PC-3 (cell line): ENCODE data around the gene DENND2C.
A peak's percentile ranks its signal among the peaks of the same experiment; 100 is the strongest.

Experiments used
- EZH2 ChIP-seq: fragments of 300-600 bp; sonication (generic); IDR thresholded peaks from one replicate; pipeline ENCODE4 v1.6.1; 2017; ENCODE audit warnings: antibody characterized with exemption, mild to moderate bottlenecking, low read length; ENCODE audit not compliant: unreplicated experiment
- EZH2phosphoT487 ChIP-seq: fragments of 300-600 bp; sonication (generic); IDR thresholded peaks from 2 replicates; pipeline ENCODE4 v1.6.1; 2018; ENCODE audit warnings: mild to moderate bottlenecking, antibody characterized with exemption, low read length, borderline replicate concordance
- TF ChIP-seq, protein P1 (sequence below): fragments of 300-600 bp; sonication (generic); conservative IDR thresholded peaks from 2 replicates; pipeline ENCODE4 v1.5.1; 2017; ENCODE audit warnings: antibody characterized with exemption, low read depth, mild to moderate bottlenecking, low read length

DNA sequence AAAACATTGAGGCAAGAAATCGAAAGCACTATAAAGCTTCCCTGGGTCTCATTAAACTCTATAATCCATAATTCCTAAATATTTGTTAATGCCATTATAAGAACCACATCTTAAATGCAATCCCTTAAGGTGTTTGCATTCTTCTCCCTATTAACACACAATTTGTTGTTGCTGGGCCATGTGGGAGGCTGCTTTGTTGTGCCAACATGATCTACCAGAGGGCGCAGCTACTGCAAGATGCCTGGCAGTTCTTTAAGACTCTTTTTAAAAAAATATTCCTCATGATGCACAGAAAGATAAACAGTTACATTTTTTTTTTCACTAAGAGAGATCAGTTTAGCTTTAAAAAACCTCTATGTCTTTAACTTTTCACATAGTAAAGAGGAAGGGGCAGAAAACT lies 49.4 kb downstream of the DENND2C start:
- TF ChIP-seq, protein P1, sequence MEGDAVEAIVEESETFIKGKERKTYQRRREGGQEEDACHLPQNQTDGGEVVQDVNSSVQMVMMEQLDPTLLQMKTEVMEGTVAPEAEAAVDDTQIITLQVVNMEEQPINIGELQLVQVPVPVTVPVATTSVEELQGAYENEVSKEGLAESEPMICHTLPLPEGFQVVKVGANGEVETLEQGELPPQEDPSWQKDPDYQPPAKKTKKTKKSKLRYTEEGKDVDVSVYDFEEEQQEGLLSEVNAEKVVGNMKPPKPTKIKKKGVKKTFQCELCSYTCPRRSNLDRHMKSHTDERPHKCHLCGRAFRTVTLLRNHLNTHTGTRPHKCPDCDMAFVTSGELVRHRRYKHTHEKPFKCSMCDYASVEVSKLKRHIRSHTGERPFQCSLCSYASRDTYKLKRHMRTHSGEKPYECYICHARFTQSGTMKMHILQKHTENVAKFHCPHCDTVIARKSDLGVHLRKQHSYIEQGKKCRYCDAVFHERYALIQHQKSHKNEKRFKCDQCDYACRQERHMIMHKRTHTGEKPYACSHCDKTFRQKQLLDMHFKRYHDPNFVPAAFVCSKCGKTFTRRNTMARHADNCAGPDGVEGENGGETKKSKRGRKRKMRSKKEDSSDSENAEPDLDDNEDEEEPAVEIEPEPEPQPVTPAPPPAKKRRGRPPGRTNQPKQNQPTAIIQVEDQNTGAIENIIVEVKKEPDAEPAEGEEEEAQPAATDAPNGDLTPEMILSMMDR = peak; percentile 29; the same call in 1 of the 2 replicates
- TF ChIP-seq EZH2phosphoT487 (no peak), EZH2 (no peak)
